Activated T-cell treated with anti-CD3 and anti-CD28 coated beads for 48 hours (primary cell): Measurements from ENCODE around the gene ACCS.

Source experiments
- DNase-seq: peaks from one replicate; pipeline ENCODE4 v3.0.0-alpha.2; 2020; ENCODE audit warnings: low read depth

ACCS gene

GRCh38 chr11:44043157-44043556 lies 22.9 kb upstream of the ACCS start:
- DNase-seq, result no peak

DNA sequence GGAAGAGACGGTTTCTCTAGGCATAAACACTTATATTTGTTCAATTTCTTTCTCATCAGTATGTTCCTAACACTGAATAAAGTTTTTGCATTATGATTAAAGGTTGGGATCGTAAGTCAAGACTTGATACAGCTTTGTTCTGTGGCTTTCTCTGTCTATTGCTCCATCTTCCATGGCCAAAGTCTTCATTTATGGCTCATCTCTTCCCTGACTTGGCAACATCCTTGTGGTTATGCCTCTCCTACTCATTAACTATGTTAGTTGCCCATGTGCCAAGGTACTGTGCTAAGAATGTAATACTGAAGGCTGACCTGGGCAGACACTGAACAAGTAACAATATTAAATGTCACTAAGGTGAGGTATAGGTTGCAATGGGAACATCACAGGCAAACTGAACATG lies 19.9 kb upstream of the ACCS start:
- DNase-seq, result no peak

- no peak for DNase-seq
Observed at GRCh38 chr11:44047298-44047697, 18.8 kb upstream of the ACCS start.

GRCh38 chr11:44047931-44048431 lies 18.1 kb upstream of the ACCS start, which contains the start of gene ACCSL:
ACCSL (plus strand) TSS chr11:44047981; CDS start chr11:44048037, 56 bp downstream.
- no peak for DNase-seq

DNA sequence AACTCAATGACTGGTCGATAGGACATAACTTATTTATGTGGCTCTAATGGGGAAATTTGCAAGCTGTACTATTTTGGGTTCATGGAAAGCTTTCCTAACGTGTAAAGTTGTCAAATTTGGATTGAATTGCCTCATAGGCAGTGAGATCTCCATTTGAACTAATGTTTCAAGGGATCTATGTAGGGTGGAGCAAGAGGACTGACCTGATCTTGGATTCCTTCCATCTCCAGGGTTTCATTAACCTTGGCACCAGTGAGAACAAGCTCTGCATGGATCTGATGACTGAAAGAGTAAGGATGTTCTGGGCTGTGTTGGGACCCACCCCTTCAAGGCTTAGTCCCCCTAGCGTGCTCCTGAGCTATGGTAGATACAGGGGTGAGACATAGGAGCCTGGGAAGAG lies 16.2 kb upstream of the ACCS start:
- DNase-seq, result no peak

DNA sequence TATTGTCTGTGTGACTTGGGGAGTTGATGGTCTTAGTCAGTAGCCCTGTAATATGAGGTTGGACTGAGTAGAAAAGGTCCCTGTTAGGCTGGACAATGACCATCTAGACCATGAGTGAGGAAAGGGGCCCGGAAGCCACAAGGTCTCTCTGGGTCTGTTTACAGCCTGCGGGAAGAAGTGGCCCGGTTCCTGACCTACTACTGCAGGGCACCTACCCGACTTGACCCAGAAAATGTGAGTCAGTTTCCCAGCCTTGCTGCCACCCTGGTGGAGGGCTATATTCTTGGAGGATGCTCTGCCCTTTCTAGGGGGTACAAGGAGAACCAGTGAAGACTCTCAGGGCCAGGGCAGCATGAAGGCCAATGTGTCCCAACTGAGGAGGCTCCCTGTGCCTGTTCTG lies 14.9 kb upstream of the ACCS start:
- no peak for DNase-seq

- DNase-seq, result no peak
Observed at GRCh38 chr11:44057340-44057739, 8.7 kb upstream of the ACCS start.

DNA sequence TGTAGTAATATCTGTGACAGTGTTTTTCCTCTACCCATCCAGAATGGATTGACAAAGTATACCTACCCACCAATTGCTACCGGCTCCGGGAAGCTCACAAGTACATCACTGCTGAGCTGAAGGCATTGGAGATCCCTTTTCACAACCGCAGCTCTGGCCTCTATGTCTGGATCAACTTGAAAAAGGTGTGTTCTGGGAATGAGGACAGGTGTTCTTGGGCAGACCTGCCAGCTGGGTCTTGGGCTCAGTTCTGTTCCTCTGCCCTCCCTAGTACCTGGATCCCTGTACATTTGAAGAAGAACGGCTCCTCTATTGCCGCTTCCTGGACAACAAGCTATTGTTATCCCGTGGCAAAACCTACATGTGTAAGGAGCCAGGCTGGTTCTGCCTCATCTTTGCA lies 7.8 kb upstream of the ACCS start:
- no peak for DNase-seq

- DNase-seq, result no peak
Observed at GRCh38 chr11:44065161-44065661, 859 bp upstream of the ACCS start.

DNA sequence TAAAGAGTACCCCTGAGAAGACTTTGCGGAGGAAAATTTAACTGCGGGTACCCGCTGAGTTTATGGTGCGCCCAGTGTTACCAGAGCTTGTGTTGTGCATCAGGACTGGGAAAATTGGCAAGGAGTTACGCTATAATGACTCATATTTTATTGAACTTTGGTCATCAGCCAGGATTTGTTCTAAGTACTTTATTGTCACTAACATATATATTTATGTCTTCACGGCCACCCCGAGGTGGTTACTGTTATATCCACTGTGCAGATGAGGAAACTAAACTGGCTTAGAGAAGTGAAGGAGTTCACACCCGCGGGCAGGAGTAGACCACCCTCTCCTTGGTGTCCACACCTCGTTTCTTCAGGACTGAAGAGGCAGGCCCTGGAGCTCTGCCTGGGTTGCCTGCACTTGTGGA lies 667 bp downstream of the ACCS start:
- DNase-seq, result no peak

- no peak for DNase-seq
Observed at GRCh38 chr11:44067266-44067665, 1.2 kb downstream of the ACCS start.

DNA sequence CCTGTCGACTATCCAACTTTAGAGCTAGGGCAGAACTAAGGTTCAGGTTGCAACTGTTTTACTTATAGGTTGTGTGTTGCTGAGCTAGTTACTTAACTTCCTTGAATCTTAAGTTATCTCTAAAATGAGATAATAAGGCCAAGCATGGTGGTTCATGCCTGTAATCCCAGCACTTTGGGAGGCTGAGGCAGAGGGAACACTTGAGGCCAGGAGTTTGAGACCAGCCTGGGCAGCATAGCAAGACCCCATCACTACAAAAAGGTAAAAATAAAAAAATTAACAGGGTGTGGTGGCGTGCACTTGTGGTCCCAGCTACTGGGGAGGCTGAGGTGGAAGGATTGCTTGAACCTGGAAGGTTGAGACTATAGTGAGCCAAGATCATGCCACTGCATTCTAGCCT lies 2.1 kb downstream of the ACCS start:
- no peak for DNase-seq

DNA sequence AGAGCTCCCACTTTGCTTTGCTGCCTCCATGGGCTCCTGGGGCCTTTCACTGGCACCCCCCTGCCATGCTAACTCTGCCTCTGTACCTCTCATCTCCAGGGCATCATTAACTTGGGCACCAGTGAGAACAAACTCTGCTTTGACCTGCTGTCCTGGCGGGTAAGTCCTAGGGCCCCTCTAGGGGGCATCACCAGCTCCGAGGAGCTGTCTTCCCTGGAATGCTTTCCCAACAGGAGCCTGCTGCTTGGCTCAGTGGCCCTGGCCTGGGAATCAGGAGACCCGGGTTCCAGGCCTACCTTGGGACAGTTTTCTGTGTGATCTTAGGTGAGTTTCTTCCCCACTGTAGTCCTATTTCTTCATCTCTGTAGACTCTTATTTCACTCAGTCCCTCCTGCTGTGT lies 5.1 kb downstream of the ACCS start:
- no peak for DNase-seq

DNA sequence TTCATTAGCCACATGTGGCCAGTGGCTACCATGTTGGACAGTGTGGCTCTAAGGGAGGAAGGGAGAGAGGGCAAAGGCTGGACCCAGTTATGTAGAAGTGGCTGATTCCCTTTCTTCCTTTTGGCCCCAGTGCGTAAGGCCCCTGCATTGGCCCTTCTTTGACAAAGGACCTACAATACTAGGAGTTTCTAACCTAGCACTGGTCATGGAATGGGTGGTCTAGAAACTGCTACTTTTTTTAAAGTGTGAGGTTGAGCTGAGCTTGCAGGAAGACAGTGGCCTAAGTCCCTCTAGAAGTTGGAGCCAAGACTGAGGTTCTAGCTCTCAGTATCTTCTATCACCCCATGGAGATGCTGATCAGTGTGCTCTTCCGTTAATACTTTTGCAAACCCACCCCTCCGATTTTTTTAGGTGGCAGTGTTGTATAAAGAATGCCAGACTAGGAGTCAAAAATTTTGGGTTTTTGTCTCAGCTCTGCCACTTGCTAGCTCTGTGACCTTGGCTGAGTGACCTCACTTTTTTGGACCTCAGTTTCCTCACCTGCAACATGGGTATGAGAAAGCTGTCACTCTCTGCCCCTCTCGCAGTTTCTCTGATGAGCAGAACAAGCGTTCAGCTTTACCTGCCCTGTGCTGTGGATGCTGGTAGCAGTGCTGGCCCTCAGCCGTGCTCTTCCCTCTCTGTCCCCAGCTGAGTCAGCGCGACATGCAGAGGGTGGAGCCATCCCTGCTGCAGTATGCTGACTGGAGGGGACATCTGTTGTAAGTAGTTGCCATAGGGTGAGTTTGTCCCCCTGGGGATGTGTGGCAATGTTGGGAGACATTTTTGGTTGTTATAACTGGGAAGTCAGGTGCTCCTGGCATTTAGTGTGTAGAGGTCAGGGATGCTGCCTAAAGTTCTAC lies 6.9 kb downstream of the ACCS start:
- no peak for DNase-seq

- DNase-seq, result no peak
Observed at GRCh38 chr11:44078794-44079193, 12.7 kb downstream of the ACCS start.

DNA sequence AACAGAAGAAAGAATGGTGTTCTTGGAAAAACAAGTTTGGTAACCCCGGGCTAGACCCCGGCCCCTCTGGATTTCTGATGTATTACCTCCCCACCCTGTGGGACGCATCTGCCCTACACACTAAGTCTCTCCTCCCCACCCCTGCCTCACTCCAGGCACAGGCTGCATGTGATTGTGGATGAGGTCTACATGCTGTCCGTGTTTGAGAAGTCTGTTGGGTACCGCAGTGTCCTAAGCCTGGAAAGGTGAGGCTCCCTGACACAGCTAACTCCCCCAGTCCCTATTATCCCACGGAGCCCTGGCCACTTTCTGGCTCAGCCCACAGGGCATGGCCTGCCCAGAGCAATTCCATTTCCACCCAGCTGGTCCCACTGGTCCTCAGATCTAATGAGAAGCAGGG lies 13.3 kb downstream of the ACCS start:
- DNase-seq, result no peak

DNA sequence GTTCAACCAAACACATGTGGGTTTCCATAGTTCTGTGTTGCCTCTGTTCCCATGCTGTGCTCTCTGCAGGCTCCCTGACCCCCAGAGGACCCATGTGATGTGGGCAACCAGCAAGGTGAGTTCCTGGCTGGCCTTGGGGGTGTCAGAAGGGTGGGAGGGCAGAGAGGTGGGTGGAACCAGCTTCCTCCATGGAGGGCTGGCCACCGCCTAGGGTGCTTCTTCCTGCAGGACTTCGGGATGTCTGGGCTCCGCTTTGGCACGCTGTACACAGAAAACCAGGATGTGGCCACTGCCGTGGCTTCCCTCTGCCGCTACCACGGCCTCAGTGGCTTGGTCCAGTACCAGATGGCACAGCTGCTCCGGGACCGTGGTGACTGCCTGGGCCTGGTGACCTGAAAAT lies 14.9 kb downstream of the ACCS start:
- DNase-seq, result no peak

DNA sequence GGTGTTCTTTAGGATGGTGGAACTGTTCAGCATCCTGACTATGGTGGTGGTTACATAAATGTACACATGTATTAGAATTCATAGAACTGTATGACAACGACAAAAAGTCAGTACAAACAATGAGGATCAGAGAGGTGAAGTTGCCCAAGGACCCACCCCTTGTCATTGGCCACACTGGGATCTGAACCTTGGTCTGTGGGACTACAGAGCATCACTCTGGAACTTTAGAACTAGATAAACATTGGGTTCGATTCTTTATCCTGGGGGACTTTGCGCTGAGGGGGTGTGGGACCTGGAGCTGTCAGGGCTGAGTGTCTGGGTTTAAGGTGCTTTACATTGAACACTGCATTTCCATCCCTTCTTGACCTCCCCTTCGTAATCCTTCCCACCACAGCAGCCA lies 16.6 kb downstream of the ACCS start:
- no peak for DNase-seq

- no peak for DNase-seq
Observed at GRCh38 chr11:44083433-44083832, 17.4 kb downstream of the ACCS start.

- DNase-seq, result no peak
Observed at GRCh38 chr11:44083906-44084305, 17.8 kb downstream of the ACCS start.

DNA sequence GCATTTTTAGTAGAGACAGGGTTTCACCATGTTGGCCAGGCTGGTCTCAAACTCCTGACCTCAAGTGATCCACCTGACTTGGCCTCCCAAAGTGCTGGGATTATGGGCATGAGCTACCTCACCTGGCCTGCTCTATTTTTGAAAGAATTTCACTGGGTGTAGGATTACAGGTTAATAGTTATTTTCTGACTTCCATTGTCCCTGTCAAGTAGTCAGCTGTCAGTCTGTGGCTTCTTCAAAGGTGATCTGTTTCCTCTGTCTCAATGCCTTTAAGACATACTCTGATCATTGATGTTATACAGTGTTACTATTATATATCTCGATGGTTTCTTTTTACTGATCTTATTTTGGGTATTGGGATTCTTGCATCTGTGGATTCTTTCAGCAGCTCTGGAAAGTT lies 19.3 kb downstream of the ACCS start:
- DNase-seq, result no peak

GRCh38 chr11:44088377-44088776 lies 22.3 kb downstream of the ACCS start:
- DNase-seq, result no peak

DNA sequence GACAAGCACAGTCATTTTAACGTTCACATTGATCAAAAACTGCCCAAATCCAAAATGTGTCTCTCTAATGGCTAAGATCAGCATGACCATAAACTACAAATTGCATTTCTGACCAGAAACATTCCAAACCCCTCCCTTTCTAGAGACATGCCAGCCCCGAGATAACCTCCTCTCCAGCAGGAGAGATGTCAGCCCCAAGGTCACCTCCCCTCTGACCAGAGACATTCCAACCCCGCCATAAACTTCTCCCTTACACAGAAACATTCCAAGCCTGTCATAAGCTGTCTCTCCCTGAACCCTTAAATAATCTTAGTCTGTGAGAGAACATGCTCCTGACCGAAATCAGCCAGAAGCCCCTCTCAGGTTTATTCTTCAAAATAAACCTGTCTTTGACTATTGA lies 22.8 kb downstream of the ACCS start:
- DNase-seq, result no peak

- no peak for DNase-seq
Observed at GRCh38 chr11:44090539-44090938, 24.5 kb downstream of the ACCS start.
